Ramos (cell line): ENCODE measurements around the gene EIF2AK2.

Source experiments
- in situ Hi-C: fragments of 300-500 bp; cut with MboI; formaldehyde crosslinking; loops from one replicate; pipeline ENCODE4 v1.14.3; 2022; ENCODE audit warnings: low sequenced_read_pairs; ENCODE audit not compliant: unreplicated experiment

EIF2AK2 gene

DNA sequence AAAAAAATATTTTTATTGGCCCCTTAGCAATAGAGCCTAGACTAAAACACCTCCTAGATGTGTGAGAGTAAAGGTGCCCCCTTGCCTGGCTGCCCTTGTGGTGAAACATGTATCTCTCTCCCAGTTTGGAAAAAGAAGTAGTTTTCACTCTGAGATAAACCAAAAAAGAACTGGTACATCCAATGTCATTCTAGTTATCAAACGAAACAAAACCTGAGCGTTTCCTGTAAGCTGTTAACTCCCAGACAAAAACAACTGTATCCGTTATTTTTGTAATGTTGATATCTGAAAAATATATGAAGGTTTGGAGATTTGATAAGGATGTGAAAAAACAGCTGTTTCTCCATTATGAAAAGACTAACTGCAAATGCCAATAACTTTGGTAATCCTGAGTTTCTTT lies 96.9 kb downstream of the EIF2AK2 start:
- in situ Hi-C loops, result no loop called here

DNA sequence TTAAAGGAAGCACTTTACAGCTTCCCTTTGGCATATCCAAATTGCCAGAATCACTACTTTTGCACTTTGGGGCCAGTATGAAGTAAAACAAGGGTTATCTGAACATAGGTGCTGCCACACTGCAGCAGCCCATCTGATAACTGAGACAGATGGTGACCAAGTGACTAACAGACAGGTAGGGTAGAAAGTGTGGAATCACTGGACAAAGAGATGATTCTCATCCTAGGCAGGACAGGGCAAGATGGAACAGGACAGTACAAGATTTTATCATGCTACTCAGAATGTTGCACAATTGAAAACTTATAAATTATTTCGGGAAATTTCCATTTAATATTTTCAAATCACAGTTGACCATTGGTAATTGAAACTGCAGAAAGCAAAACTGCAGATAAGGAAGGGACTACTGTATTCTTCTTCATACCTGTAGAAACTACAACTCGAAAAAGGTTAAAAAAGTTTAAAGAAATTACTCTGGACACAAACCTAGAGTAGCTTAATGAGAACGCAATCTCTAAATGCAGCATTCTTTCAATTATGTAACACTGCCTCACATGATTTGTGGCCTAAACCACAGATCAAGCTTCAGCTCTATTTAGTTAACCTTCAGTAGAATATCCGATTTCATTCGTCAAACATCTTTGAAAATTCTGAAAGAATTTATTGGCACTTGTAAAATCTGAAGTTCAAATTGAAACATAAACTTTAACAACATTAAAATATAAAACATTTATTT lies 104.0 kb downstream of the EIF2AK2 start:
- in situ Hi-C loops, result no loop called here
